ENCODE data around the gene SKI.

The SKI gene

GRCh38 chr1:2251363-2251762 lies 23.2 kb downstream of the SKI start:
- no CpG with 5 or more reads among the region's 14 CpGs for WGBS, 2 donors (ENCODE audit: extremely low coverage in 2 of 2, insufficient read length in 2 of 2, insufficient replicate concordance in 1 of 2)
- no peak overlapping the region for H3K4me2 ChIP-seq (ENCODE audit: insufficient read depth, low read length, poor library complexity, severe bottlenecking)
- no peak overlapping the region for H2BK15ac ChIP-seq (ENCODE audit: low read length)
- H3K36me3 ChIP-seq (replicated peaks in 1 of 2; ENCODE audit: control insufficient read depth in 2 of 2, insufficient read depth in 2 of 2, low read length in 2 of 2), result peaks cover 8 to 34% of the 10 kb centered on the region in 2 donors
- H3K23ac ChIP-seq (ENCODE audit: low read depth, low read length, poor library complexity), result peak overlapping the region; percentile 38
- peaks cover 40% of the 10 kb centered on the region for H3K79me1 ChIP-seq (ENCODE audit: low read depth, low read length)
- H3K9me3 ChIP-seq (replicated peaks in 1 of 2; ENCODE audit: control insufficient read depth in 2 of 2, insufficient read depth in 1 of 2, low read depth in 1 of 2, low read length in 2 of 2), result peaks cover 5 to 8% of the 10 kb centered on the region in 2 donors
- H3K18ac ChIP-seq (ENCODE audit: low read length), result no peak overlapping the region
- H3K4ac ChIP-seq (ENCODE audit: low read length), result no peak overlapping the region
- H2AK5ac ChIP-seq (ENCODE audit: low read depth, low read length), result peak overlapping the region; percentile 86
- no peak for DNase-seq (ENCODE audit: low spot score)
- peaks cover 36 to 39% of the 10 kb centered on the region in 2 donors for H3K4me1 ChIP-seq (ENCODE audit: control insufficient read depth in 2 of 2, insufficient read depth in 1 of 2, low read depth in 1 of 2, low read length in 2 of 2)
- no peak overlapping the region for H4K91ac ChIP-seq (ENCODE audit: low read depth, low read length, poor library complexity)
- H2BK12ac ChIP-seq (ENCODE audit: low read length), result no peak overlapping the region
- no peak overlapping the region for H2AFZ ChIP-seq (ENCODE audit: low read length)
- H3K9ac ChIP-seq (ENCODE audit: low read depth, low read length, poor library complexity), result peak overlapping the region; percentile 50
- H2BK5ac ChIP-seq (ENCODE audit: low read length), result no peak overlapping the region
- H3K14ac ChIP-seq (ENCODE audit: low read length), result no peak overlapping the region
- no peak overlapping the region for H3K27ac ChIP-seq (replicated peaks; ENCODE audit: low read length)
- no peak overlapping the region for H4K8ac ChIP-seq (ENCODE audit: low read depth, low read length)
- peaks cover 0 to 2% (median 0%) of the 10 kb centered on the region in 3 experiments for H3K27me3 ChIP-seq (ENCODE audit: control insufficient read depth in 3 of 3, insufficient read depth in 3 of 3, low read depth in 1 of 3, low read length in 3 of 3)
- H2BK120ac ChIP-seq (ENCODE audit: low read depth, low read length), result no peak overlapping the region
- H3K4me3 ChIP-seq (ENCODE audit: low read length in 2 of 2), result no peak overlapping the region

DNA sequence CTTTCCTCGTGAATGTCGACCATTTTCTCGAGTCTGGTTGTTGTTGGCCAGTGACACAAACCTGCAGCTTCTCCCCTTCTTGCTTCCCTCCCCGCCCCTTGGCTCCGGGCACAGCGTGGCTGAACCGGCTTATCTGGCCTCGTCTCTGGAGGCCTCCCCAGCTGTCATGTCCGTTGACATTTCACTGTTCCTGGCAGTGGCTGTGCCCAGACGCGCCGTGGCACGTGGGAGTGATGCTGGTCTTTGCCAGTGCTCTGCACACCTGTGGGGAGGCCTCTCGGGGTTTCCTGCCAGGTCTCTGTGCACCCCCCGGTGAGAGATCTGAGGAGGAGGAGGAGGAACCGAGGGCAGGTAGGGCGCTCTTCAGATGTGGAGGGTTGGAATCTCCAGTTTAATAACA lies 23.7 kb downstream of the SKI start:
- H2AK5ac ChIP-seq (ENCODE audit: low read depth, low read length), result peak overlapping the region; percentile 86
- H4K8ac ChIP-seq (ENCODE audit: low read depth, low read length), result no peak overlapping the region
- H3K4ac ChIP-seq (ENCODE audit: low read length), result peak overlapping the region; percentile 44
- H3K36me3 ChIP-seq (replicated peaks in 1 of 2; ENCODE audit: control insufficient read depth in 2 of 2, insufficient read depth in 2 of 2, low read length in 2 of 2), result peaks cover 8 to 34% of the 10 kb centered on the region in 2 donors
- H2BK5ac ChIP-seq (ENCODE audit: low read length), result no peak overlapping the region
- H3K18ac ChIP-seq (ENCODE audit: low read length), result peak overlapping the region; percentile 73
- H2BK15ac ChIP-seq (ENCODE audit: low read length), result no peak overlapping the region
- H3K79me1 ChIP-seq (ENCODE audit: low read depth, low read length), result peaks cover 44% of the 10 kb centered on the region
- no peak overlapping the region for H2BK12ac ChIP-seq (ENCODE audit: low read length)
- no peak overlapping the region for H3K4me2 ChIP-seq (ENCODE audit: insufficient read depth, low read length, poor library complexity, severe bottlenecking)
- peak overlapping the region; percentile 39 for H3K23ac ChIP-seq (ENCODE audit: low read depth, low read length, poor library complexity)
- WGBS, 2 donors (ENCODE audit: extremely low coverage in 2 of 2, insufficient read length in 2 of 2, insufficient replicate concordance in 1 of 2), result no CpG with 5 or more reads among the region's 17 CpGs
- H3K9me3 ChIP-seq (replicated peaks in 1 of 2; ENCODE audit: control insufficient read depth in 2 of 2, insufficient read depth in 1 of 2, low read depth in 1 of 2, low read length in 2 of 2), result peaks cover 5 to 8% of the 10 kb centered on the region in 2 donors
- peaks cover 0 to 2% (median 0%) of the 10 kb centered on the region in 3 experiments for H3K27me3 ChIP-seq (ENCODE audit: control insufficient read depth in 3 of 3, insufficient read depth in 3 of 3, low read depth in 1 of 3, low read length in 3 of 3)
- H4K91ac ChIP-seq (ENCODE audit: low read depth, low read length, poor library complexity), result no peak overlapping the region
- H3K9ac ChIP-seq (ENCODE audit: low read depth, low read length, poor library complexity), result peak overlapping the region; percentile 32
- no peak for DNase-seq (ENCODE audit: low spot score)
- H3K14ac ChIP-seq (ENCODE audit: low read length), result peak overlapping the region; percentile 75
- no peak overlapping the region for H3K27ac ChIP-seq (replicated peaks; ENCODE audit: low read length)
- no peak overlapping the region for H2BK120ac ChIP-seq (ENCODE audit: low read depth, low read length)
- H3K4me1 ChIP-seq (ENCODE audit: control insufficient read depth in 2 of 2, insufficient read depth in 1 of 2, low read depth in 1 of 2, low read length in 2 of 2), result peaks cover 33 to 36% of the 10 kb centered on the region in 2 donors
- H2AFZ ChIP-seq (ENCODE audit: low read length), result no peak overlapping the region
- no peak overlapping the region for H3K4me3 ChIP-seq (ENCODE audit: low read length in 2 of 2)

DNA sequence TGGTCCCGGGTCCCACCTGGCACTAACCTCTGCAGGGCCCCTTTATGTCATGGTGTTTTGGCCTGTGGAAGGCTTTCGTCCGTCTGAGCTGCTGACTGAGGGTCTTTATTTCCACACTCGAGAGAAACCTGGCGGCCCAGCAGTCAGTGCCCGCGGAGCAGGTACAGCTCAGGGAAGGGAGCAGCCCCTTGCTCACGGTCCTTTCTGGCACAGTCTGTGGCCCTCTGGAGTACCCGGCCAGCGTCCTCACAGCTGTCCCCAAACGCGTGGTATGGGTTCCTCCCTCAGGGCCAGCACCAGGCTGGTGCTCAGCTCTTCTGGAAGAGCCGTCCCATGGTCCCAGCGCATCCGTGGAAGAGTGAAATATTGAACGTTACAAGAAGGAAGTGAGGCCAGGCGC lies 24.3 kb downstream of the SKI start:
- no peak overlapping the region for H3K4me3 ChIP-seq (ENCODE audit: low read length in 2 of 2)
- peaks cover 45% of the 10 kb centered on the region for H3K79me1 ChIP-seq (ENCODE audit: low read depth, low read length)
- peaks cover 27 to 38% of the 10 kb centered on the region in 2 donors for H3K4me1 ChIP-seq (ENCODE audit: control insufficient read depth in 2 of 2, insufficient read depth in 1 of 2, low read depth in 1 of 2, low read length in 2 of 2)
- no peak overlapping the region for H4K91ac ChIP-seq (ENCODE audit: low read depth, low read length, poor library complexity)
- H4K8ac ChIP-seq (ENCODE audit: low read depth, low read length), result no peak overlapping the region
- H3K4ac ChIP-seq (ENCODE audit: low read length), result no peak overlapping the region
- H2BK5ac ChIP-seq (ENCODE audit: low read length), result no peak overlapping the region
- H3K4me2 ChIP-seq (ENCODE audit: insufficient read depth, low read length, poor library complexity, severe bottlenecking), result no peak overlapping the region
- H2AK5ac ChIP-seq (ENCODE audit: low read depth, low read length), result no peak overlapping the region
- peak overlapping the region; percentile 38 for H3K23ac ChIP-seq (ENCODE audit: low read depth, low read length, poor library complexity)
- no peak overlapping the region for H2BK120ac ChIP-seq (ENCODE audit: low read depth, low read length)
- H3K9ac ChIP-seq (ENCODE audit: low read depth, low read length, poor library complexity), result no peak overlapping the region
- no peak for DNase-seq (ENCODE audit: low spot score)
- H3K27me3 ChIP-seq (ENCODE audit: control insufficient read depth in 3 of 3, insufficient read depth in 3 of 3, low read depth in 1 of 3, low read length in 3 of 3), result peaks cover 0 to 2% (median 0%) of the 10 kb centered on the region in 3 experiments
- no peak overlapping the region for H3K27ac ChIP-seq (replicated peaks; ENCODE audit: low read length)
- H3K18ac ChIP-seq (ENCODE audit: low read length), result peak overlapping the region; percentile 52
- no peak overlapping the region for H2BK12ac ChIP-seq (ENCODE audit: low read length)
- H3K14ac ChIP-seq (ENCODE audit: low read length), result no peak overlapping the region
- WGBS, 2 donors (ENCODE audit: extremely low coverage in 2 of 2, insufficient read length in 2 of 2, insufficient replicate concordance in 1 of 2), result no CpG with 5 or more reads among the region's 17 CpGs
- H2BK15ac ChIP-seq (ENCODE audit: low read length), result no peak overlapping the region
- H2AFZ ChIP-seq (ENCODE audit: low read length), result no peak overlapping the region
- peaks cover 8 to 34% of the 10 kb centered on the region in 2 donors for H3K36me3 ChIP-seq (replicated peaks in 1 of 2; ENCODE audit: control insufficient read depth in 2 of 2, insufficient read depth in 2 of 2, low read length in 2 of 2)
- H3K9me3 ChIP-seq (replicated peaks in 1 of 2; ENCODE audit: control insufficient read depth in 2 of 2, insufficient read depth in 1 of 2, low read depth in 1 of 2, low read length in 2 of 2), result peaks cover 5 to 8% of the 10 kb centered on the region in 2 donors

DNA sequence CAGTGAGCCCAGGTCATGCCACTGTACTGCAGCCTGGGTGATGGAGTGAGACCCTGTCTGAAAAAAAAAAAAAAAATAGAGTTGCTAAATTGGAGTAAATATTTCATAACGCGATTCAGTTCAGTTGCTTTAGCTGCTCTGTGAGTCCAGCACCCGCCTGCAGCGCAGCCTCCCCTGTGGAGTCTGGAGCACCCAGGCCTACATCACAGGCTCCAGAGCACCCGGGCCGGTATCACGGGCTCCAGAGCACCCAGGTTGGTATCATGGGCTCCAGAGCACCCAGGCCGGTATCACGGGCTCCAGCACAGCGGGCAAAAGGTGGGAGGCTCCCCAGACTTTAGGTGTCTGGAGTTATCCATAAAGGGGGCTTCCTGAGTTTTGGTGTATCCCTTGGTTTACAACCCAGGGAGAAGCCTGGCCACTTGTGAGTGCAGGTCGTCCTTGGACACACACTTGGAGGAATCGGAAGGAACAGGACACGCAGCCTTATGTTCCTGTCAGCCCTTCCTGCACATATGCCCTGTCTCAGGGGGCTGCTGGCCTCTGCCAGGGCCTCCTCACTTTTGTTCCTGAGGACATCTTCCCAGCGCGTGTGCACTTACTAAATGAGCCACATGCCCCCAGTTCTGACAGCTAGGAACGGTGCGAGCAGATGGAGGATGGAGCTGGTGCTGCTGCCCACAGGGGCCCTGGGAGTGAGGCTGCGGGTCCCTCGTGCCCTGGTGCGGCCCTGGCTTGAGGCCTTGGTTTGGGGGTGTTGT lies 25.1 kb downstream of the SKI start:
- Histone ChIP-seq H2AK5ac (ENCODE audit: low read depth, low read length) (no peak overlapping the region), H3K23ac (ENCODE audit: low read depth, low read length, poor library complexity) (peak overlapping the region; percentile 16)
- whole genome bisulfite sequencing, 2 donors (ENCODE audit: extremely low coverage in 2 of 2, insufficient read length in 2 of 2, insufficient replicate concordance in 1 of 2), result no CpG with 5 or more reads among the region's 20 CpGs

More for the DNA sequence above, 25.1 kb downstream of the SKI start:
- H2BK5ac ChIP-seq (ENCODE audit: low read length), result no peak overlapping the region
- H3K9ac ChIP-seq (ENCODE audit: low read depth, low read length, poor library complexity), result peak overlapping the region; percentile 13
- no peak overlapping the region for H3K4ac ChIP-seq (ENCODE audit: low read length)
- H3K9me3 ChIP-seq (replicated peaks in 1 of 2; ENCODE audit: control insufficient read depth in 2 of 2, insufficient read depth in 1 of 2, low read depth in 1 of 2, low read length in 2 of 2), result peaks cover 5 to 8% of the 10 kb centered on the region in 2 donors
- H2AFZ ChIP-seq (ENCODE audit: low read length), result no peak overlapping the region
- H3K14ac ChIP-seq (ENCODE audit: low read length), result no peak overlapping the region
- peaks cover 0 to 2% (median 0%) of the 10 kb centered on the region in 3 experiments for H3K27me3 ChIP-seq (ENCODE audit: control insufficient read depth in 3 of 3, insufficient read depth in 3 of 3, low read depth in 1 of 3, low read length in 3 of 3)
- peaks cover 20 to 32% of the 10 kb centered on the region in 2 donors for H3K4me1 ChIP-seq (ENCODE audit: control insufficient read depth in 2 of 2, insufficient read depth in 1 of 2, low read depth in 1 of 2, low read length in 2 of 2)
- DNase-seq (ENCODE audit: low spot score), result no peak
- H3K18ac ChIP-seq (ENCODE audit: low read length), result peak overlapping the region; percentile 60
- H3K4me3 ChIP-seq (ENCODE audit: low read length in 2 of 2), result no peak overlapping the region
- H2BK120ac ChIP-seq (ENCODE audit: low read depth, low read length), result no peak overlapping the region
- H3K36me3 ChIP-seq (replicated peaks in 1 of 2; ENCODE audit: control insufficient read depth in 2 of 2, insufficient read depth in 2 of 2, low read length in 2 of 2), result peaks cover 8 to 34% of the 10 kb centered on the region in 2 donors
- H4K91ac ChIP-seq (ENCODE audit: low read depth, low read length, poor library complexity), result no peak overlapping the region
- no peak overlapping the region for H3K27ac ChIP-seq (replicated peaks; ENCODE audit: low read length)
- peaks cover 45% of the 10 kb centered on the region for H3K79me1 ChIP-seq (ENCODE audit: low read depth, low read length)
- H3K4me2 ChIP-seq (ENCODE audit: insufficient read depth, low read length, poor library complexity, severe bottlenecking), result no peak overlapping the region
- no peak overlapping the region for H2BK12ac ChIP-seq (ENCODE audit: low read length)
- H2BK15ac ChIP-seq (ENCODE audit: low read length), result no peak overlapping the region
- no peak overlapping the region for H4K8ac ChIP-seq (ENCODE audit: low read depth, low read length)

All from neuronal stem cell (in vitro differentiated cells).